Measurements from ENCODE around the gene ZNF319. TPM values are rescaled to one million over a fixed set of nuclear protein-coding genes. Genes with fewer than 3 reads are reported as not detected.

Gene ZNF319
- total RNA-seq, result 2.4 TPM

DNA sequence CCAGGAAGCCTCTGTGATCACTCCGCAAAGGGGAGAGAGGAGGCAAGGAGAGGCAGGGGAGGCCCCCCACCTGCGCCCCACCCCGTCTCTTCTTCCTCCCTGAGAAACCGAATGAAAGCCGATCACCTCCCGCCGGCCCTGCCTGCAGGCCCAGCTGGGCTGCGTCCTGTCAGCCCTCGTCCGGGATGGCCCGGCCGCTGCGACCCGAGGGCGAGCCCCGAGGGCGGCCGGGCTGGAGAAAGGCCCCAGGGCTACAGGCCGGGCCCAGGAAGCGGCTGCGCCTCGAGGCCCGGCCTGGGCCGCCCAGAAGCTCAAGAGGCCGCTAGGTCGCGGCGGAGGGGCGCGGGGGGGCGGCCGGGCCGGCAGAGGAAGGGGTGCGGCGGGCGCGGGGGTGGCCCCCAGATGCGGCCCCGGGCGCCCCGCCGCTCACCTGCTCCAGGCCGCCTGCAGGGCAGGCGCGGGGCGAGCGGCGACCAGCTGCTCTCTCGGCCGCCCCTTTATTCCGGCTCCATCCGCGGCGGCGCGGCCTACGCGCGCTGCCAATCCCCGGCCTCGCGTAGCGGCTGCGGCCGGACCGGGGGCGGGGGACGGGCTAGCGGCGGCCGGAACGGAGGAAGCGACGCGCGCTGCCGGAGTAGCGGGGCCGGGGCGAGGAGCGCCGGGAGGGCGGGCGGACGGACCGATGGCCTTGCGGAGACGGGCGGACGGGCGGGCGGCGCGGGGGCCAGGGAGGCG, at the start of gene ZNF319:
TSS of gene ZNF319 (minus strand) at position 702 of the 735 bp plus-strand sequence. CDS start 2,407 bp downstream, outside the sequence.
- no peak for DNase-seq

DNA sequence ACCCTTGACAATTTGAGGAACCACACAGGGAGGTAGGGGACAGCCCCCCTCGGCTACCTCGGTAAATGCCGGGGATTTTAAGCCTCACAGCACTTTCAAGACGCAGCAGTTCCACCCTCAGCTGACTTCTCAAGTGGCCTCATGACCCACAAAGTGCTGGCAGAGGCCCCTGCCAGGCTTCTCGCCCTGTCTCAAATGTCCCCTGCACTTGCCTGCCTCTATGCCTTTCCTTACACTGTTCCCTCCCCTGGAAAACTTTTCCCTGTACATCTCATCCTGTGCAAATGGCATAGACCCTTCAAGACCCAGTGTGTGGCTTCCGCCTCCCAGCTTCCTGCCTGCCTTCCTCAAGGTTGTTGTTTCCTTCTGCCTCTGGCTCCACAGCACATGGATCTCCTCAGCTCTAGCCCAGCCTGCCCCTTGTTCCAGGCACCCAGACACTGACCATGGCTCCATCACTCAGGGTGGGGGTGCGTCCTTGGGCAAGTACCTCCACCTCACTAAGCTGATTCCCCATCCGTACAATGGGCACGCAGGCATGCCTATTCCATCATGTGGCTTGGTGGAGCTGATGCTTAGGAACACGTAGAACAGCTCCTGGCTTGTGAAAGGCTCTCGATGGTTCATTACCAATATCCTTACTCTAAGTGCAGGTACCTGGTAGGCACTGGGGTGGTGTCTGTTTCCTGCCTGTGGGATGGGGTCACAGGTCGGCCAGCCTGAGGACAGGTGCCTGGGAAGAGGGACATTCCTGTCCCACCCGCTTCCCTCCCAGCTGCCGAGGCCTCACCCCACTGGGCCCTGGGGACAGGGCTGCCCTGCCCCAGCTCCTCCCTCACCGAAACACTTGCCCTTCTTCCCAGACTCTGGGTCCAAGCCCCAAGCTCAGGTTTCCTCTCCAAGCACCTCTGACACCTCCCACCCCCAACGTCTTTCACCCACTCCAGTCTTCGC, 49.0 kb upstream of the ZNF319 start:
- DNase-seq, result no peak

DNA sequence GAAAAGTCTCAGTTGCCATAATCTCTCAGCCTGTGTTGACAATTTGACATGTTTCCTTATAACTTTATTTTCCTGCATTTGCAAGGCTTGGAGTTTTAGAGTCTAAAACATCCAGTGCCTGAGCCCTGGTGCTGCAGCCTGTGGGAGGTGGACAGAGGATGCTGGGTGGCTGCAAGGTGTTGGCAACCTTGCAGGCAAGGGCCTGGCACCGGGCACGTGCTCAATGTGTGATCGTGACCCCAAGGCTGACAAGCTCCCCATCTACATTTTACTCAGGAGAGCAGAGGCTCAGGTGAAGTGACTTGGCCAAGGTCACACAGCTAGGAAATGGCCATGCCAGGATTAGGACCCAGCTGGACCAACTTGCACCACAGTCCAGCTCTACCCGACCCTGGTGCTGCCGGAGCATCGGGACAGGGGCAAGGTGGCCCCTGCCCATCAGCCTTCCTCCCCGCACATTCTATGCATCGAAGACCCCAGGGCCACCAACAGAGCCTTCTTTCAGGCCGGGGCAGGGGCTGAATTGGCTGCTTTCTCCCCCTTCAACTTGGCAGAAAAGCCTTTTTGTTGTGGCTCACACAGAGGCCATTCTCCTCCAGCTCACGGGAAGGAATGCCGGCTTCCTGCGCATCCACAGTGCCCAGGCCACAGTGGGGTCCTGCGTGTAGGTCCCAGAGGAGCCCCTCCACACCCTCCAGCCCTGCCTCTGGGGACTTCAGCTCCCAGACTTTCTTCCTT, 48.2 kb upstream of the ZNF319 start:
- no peak for DNase-seq

DNA sequence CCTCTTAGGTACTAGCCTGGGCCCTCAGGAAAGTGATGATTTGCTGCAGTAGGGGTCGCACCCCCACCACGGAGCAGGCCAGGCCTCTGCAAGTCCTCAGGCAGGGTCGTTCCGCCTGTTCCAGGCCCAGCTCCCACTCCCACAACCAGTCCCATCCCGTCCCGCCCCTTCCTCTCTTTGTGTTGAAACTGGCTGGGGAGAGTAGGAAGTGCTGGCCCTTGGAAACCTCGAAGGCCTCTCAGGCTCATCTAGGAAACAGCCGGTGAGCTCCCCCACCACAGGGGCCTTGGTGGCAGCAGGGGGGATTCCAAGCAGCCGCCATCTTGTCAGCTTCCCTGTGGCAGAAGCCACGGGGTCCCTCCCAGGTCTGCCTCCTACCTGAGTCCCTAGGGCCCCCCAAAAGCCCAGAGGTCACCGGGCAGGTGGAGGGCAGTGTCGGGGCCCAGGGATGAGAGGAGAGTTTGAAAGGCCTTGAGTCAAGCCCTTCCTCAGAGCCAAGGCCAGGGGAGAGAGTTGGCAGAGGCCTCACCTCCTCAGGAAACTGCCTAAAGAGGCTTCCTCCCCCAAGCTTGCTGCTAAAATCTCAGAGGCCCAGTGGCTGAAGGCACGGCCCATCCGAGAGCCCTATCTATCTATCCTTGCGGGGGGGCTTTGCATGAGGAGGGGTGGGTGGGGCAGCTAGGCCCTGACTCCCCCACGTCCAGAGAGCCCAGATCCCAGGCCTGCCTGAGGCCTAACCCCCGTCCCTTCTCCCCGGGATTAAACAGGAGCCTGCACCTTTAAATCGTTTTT, 47.3 kb upstream of the ZNF319 start:
- no peak for DNase-seq

DNA sequence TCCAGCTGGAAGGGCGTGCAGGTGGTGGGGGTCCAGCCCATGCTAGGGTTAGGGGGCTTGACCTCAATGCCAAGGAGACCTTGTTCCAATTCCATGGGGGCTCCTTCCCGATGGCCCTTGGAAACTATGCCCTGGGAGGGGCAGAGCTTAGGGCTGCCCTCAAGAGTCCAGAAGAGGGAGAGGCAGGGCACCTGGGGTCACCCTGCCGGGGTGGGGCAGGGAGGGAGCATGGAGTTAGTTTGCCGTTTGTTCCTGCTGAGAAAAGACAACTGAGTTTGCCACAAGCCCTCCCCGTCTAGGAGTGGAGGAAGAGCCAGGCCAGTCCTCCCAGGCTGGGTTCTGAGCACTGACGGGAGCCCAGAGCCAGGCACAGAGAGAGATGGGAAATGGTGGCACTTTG, 46.5 kb upstream of the ZNF319 start:
- no peak for DNase-seq

DNA sequence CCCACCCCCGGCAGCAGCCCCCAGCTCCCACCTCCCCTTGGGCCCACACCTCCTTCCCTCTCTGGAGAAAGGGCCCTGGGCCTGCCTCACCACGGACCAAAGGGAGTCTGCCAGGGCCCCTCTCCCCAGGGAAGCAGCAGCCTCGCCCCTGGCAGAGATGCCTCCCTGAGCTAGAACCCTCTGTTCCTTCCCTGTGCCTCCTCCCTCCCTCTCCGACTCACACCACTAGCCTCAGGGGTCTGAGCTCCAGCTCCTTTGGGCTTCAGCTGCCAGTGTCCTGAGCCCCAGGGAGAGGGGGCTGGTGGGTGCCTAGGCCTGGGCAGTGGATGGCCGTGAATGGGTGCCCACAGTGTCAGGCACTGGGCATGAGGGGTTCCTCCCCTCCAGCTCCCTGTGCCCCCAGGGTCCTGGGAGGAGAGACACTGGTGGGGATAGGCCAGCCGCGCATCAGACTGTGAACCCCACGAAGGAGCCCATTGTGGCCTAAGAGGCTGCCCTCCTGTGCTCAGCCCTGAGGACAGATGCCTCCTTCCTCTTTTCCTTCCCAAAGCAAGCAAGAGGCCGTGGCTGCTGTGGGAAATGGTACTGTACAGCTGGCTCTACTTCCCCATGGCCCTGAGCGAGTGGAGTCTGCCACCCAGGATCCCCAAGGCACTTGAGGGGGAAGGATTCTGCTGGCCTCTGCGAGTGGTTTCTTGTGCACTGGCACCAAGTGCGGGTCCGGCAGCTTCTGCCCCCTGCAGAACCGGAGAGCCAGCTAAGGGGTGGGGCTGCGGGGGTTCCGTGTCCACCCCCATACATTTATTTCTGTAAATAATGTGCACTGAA, 45.8 kb upstream of the ZNF319 start:
- no peak for DNase-seq

DNA sequence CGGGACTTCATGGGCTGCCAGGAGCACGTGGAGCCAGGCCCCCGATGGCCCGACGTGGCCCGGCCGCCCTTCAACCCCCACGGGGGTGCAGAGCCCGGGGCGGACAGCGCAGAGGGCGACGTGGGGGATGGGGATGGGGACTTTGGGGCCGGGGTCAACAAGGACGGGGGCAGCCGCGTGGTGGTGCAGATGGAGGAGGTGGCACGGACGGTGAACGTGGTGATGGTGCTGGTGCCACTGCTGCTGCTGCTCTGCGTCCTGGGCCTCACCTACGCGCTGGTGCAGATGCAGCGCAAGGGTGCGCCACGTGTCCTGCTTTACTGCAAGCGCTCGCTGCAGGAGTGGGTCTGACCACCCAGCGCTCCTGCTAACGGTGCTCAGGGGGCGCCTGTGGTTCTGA, 44.6 kb upstream of the ZNF319 start:
- no peak for DNase-seq

DNA sequence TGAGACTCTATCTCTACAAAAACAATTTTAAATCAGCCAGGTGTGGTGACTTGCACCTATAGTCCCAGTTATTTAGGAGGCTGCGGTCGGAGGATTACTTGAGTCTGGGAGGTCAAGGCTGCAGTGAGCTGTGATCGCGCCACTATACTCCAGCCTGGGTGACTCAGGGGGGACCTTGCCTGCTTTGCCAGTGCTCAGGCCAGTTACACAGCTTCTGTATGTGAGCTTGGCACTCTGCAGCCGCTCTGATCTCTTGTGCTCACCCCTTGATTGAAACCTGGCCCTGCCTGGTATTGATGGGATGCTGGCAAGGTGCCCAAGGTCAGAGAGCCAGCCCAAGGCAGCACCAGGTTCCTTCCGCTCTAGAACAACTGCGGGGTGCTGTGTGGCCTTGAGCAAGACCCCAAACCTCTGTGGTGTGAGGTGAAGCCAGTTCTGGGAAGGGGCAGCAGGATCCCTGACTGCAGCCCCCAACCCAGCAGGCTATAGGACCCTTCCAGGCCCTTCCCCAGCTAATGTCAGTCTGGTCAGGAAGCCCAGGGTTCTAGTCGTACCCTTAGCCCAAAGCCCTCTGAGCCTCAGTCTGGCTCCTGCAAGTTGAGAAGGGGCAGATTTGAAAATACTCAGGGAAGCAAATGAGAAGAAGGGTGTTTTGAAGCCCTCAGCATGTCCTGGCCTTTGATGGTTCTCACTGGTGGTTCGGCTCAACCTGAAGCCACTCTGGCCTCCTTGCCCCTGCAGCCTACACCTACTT, 44.0 kb upstream of the ZNF319 start:
- DNase-seq, result no peak

DNA sequence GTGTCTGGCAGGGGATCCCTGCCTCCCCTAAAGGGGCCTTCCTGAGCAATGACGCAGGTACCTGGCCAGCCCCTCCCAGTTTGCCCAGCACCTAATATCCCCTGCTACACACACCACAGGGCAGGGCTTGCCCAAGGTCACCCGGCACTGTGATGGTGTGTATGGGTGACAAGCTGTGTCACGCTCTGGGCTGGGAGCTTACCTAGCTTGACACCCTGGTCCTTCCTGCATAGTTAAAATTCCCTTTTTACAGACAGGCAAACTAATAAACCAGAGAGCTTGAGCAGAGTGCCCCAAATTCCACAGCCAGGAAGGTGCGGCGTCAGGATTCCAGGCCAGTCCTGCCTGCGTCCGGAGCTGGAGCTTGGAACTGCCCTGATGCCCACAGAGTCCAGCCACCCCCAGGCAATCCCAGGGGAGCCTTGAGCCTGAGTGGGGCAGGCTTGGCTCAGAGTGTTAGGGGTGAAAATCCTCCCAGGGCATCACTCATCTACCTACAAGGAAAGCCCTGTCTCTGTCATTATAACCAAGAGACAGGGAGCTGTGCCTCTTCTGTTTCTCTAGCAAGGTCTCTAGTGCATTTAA, 43.2 kb upstream of the ZNF319 start:
- DNase-seq, result no peak

DNA sequence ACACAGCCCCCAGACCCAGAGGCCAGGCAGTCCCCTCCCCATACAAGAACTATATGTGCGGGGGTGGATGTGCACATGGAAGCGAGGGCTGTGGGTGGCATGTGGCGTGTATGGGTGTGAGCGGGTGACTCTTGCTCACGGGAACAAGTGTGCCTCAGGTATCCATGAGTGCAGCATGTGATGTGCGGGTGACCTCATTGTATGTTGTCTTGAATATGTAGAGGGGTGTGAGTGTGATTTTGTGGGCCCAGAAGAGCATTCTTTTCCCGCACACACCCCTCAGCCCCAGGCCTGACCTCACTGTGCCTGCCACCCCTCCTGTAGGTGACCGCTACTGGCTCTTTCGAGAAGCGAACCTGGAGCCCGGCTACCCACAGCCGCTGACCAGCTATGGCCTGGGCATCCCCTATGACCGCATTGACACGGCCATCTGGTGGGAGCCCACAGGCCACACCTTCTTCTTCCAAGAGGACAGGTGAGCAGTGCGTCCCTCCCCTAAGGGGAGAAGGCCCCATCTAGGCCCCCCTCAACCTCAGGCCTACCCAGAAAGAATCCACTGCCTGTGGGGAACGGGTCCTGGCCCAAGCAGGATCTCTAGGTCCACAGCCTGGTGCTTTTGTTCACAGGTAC, 42.5 kb upstream of the ZNF319 start:
- DNase-seq, result no peak

DNA sequence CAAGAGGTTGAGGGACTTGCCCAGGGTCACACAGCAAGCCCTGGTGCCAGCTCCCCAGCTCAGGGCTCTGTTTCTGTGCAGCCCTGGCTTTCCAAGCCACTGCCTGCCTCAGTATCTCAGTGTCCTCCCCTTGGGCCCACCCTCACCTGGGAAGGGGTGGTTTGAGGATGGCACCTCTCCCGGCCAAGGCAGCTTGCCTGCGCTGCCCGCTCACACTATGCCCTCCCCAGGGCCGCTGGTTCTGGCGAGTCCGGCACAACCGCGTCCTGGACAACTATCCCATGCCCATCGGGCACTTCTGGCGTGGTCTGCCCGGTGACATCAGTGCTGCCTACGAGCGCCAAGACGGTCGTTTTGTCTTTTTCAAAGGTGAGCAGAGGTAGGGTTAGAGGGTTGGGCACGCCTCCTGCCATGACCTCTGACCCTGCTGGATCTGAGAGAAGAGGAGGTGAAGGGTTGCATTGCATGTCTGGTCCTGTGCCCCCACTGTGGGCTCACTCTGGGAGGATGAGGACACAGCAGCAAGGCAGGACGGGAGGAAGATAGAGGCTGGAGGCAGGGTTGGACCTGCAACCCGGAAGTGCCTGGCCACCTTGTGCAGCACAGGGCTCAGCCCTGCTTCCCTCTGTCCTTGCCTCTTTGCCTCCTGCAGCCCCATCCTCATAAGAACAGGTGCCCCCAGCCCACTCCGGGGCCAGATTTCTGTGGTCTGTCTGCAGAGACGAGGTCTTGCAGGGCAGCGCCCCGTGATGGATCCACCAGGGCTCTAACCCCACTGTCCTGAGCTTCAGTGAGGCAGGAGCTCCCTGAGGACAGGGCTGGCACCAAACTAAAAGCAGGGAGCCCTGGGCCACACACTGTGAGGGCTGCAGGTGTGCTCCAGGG, 41.8 kb upstream of the ZNF319 start:
- DNase-seq, result no peak

DNA sequence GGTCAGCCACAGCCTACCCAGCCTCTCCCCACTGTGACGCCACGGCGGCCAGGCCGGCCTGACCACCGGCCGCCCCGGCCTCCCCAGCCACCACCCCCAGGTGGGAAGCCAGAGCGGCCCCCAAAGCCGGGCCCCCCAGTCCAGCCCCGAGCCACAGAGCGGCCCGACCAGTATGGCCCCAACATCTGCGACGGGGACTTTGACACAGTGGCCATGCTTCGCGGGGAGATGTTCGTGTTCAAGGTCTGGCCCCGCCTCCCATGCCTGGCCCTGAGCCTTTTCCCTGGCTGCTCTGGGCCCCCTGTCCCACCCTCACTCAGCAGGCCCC, 41.1 kb upstream of the ZNF319 start:
- DNase-seq, result no peak

DNA sequence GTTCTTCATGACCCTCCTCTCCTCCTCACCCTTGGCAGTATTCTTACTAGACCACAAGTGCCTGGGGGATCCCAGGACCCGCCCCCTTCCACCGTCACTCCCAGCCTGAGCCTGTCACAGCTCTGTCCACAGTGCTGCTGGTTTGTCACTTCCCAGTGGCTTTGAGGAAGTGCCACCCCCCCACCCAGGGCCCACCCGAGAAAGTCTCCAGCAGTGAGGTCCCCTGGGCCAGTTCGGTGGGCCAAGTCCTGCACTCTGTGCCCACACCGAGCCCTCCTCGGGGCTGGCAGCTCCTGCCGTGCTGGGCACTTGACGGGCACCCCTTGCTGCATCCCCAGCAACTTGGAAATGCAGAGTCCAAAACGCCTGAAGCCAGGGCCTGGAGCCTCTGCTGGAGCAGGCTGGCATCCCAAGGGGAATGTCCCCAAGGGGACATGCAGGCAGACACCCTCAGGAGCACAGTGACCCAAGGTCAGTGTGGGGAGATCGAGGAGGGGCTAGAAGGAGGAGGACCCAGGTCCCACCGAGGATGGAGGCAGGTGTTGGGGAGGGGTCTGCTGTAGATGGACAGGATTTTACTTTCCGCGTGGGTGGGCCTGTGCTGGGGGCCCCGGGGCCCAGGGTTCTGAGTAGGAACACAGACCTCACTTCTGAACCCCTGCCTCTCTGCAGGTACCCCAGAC, 40.6 kb upstream of the ZNF319 start:
- no peak for DNase-seq

DNA sequence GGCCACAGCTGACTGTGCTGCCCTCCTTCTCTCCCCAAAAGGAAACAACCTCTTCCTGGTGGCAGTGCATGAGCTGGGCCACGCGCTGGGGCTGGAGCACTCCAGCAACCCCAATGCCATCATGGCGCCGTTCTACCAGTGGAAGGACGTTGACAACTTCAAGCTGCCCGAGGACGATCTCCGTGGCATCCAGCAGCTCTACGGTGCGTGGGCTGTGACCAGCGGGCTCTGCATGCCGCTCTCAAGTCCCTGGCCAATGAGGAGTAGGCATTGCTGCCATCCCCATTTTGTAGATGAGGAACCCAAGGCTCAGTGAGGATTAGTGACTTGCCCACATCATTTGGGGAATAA, 40.0 kb upstream of the ZNF319 start:
- DNase-seq, result no peak

DNA sequence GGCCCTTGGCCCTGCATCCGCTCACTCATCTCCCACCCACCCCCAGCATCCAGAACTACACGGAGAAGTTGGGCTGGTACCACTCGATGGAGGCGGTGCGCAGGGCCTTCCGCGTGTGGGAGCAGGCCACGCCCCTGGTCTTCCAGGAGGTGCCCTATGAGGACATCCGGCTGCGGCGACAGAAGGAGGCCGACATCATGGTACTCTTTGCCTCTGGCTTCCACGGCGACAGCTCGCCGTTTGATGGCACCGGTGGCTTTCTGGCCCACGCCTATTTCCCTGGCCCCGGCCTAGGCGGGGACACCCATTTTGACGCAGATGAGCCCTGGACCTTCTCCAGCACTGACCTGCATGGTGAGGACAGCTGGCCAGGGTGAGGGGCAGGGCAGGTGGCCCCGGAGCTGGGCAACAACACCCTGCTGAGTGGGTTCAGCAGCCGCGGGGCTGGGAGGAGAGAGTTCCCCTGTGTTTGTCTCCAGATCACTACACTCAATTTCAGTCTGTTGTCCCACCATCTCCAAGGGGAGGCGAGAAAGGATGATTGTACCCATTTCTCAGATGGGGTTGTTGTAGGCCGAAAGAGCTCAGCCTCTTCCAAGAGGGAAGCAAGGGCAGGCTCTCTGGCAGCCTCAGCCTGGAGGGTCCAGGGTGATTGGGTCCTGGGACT, 39.5 kb upstream of the ZNF319 start:
- no peak for DNase-seq

DNA sequence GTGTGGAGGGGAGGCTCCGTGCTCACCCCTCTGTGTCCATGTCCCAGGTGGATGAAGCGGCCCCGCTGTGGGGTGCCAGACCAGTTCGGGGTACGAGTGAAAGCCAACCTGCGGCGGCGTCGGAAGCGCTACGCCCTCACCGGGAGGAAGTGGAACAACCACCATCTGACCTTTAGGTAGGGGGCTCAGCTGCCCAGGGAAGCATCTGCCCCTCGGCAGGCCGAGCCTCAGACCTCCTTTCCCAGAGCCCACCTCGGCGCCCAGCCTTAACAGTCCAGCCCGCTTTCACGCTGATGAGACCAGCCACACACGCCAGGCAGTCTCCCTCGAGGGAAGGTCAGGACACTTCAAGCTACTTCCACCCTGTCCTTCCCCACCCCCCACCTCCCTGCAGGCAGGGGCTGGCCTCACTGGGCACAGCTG, 37.8 kb upstream of the ZNF319 start:
- DNase-seq, result no peak

DNA sequence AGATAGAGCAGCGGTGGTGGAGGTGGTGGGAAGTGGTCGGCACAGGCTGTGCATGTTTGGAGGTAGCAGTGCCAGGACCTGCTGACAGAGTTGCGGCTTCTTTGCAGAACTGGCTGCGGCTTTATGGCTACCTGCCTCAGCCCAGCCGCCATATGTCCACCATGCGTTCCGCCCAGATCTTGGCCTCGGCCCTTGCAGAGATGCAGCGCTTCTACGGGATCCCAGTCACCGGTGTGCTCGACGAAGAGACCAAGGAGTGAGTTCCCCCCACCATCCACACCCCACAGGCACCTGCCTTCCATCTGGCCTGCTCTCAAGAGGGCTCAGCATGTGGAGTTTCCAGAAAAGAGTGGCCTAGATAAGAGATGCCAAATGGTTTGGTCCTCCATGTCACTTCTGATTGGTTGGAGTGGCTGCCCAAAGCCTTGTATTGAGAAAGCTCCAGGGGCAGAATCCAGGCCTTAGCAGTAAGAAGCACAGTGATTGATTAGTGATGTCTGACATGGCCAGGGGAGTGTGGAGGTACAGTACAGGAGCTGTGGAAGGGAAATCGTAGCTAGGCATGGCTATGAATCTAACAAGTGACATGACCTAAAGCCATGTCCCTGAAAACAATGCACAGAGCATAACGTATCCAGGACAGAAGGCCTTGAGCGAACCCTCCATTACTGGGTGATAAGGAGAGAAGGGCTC, 37.0 kb upstream of the ZNF319 start:
- no peak for DNase-seq

Data from skin of body (tissue), 2 donors.